ENCODE data around the gene MAN2B1.
"Not testable (repeated sequence)": the region's sequence is repeated elsewhere in the genome, so short reads cannot be mapped to it uniquely, and the experiment has no call there.

MAN2B1 gene

GRCh38 chr19:12689581-12690216 lies 23.2 kb upstream of the MAN2B1 start:
- no peak for DNase-seq

- no peak for DNase-seq
Observed at GRCh38 chr19:12689012-12689411, 22.5 kb upstream of the MAN2B1 start.

DNA sequence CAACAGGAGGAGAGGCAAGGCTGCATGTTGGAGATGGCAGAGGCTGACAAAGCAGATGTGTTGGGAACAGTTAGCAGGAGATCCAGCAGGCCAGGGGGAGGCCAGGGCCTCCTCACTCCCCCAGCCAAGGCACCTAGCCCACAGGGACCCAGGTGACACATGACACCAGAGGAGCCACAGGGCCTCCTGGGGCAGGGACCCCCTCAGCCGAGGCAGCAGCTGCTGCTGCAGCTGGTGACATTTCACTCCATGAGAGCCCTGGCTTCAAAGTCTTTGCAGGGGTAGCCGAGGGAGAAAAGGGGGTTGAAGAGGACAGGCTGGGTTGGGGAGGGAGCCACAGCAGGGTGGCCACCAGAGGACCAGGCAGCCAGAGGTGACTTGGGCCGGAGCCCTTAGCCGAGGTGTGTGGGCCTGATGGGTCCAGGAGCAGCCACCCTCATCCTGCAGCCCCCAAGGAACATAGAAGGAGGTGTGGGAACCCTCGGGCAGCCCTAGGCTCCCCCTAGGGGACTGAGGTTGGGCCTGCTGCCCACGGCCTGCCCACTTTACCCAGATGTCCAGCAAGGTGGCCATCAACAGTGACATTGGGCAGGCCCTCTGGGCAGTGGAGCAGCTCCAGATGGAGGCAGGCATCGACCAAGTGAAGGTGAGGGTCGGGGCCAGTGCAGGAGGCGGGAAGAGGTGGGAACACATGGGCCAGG lies 21.1 kb upstream of the MAN2B1 start, which contains the start of gene GNG14:
Gene GNG14 (plus strand): TSS at position 503 of the 701 bp plus-strand sequence. CDS start 51 bp downstream, at position 554.
- DNase-seq, result no peak

GRCh38 chr19:12685831-12686230 lies 19.3 kb upstream of the MAN2B1 start:
- no peak for DNase-seq

GRCh38 chr19:12681074-12681987 lies 14.8 kb upstream of the MAN2B1 start, which contains the start of gene DHPS:
TSS of gene DHPS (minus strand) at chr19:12681880. CDS start at chr19:12681766, 114 bp downstream.
- peak; percentile 23 to 94 (median 78) for DNase-seq

GRCh38 chr19:12680034-12680433 lies 13.5 kb upstream of the MAN2B1 start:
- DNase-seq, result no peak

DNA sequence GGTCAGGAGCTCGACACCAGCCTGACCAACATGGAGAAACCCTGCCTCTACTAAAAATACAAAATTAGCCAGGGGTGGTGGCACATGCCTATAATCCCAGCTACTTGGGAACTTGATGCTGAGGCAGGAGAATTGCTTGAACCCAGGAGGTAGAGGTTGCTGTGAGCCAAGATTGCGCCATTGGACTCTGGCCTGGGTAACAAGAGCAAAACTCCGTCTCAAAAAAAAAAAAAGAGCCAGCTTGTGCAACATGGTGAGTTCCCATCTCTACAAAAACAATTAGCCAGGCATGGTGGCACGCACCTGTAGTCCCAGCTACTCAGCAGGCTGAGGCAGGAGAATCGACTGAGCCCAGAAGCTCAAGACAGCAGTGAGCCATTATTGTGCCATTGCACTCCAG lies 11.5 kb upstream of the MAN2B1 start:
- not testable (repeated sequence) for DNase-seq

DNA sequence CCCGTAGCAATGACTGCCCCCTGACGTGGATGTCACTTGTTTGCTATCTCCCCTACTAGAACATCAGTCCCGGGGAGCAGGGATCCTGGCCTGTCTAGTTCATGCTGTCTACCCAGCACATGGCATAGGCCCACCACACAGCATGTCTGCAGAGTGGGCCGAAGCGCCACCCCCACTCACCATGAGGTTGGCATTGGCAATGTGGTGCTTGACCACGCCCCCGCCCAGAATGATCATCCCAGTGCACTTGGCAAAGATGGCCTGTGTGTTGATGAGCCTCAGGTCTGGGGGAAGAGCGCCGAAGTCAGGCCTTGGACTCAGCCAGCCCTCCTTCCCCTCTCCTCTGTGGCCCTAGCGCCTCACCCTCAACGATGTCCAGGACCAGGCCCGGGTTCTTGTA lies 10.4 kb upstream of the MAN2B1 start:
- DNase-seq, result no peak

DNA sequence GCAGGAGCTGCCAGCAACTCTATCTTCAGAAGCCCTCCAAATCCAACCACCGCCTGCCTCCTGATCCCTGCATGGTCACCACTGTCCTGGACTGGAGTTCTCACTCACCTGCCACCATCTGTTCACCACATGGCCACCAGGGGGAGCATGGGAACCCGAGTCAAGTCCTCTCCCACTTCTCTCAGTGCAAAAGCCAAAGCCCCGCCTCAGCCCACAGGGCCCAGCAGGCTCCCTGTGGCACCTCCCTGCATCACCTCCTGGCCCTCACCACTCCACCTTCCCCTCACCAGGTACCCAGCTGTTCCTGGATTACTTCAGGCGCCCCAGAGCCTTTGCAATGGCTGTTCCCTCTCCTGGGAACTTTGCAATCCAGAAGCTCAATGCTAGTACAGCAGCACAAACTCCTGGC lies 9.8 kb upstream of the MAN2B1 start:
- DNase-seq, result peak in 47 of 51 donors; percentile 4 to 78 (median 38)

DNA sequence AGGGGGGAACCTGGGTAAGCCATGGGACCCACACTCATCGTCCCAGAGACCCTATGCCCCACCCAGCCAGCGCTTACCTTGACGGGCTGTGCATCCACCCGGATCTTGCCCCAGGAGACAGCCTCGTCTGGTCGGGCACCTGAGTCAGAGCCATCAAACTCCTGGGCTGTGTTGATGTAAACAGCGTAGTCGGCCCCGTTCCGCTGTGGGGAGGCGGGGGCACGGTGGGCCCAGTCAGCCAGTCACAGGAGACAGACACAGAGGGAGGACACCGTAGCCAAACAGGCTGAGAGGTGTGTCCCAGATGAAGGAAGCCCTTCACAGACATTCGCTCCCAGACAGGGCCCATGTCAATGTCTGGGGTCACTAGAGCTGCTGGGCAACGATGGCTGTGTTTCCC lies 9.4 kb upstream of the MAN2B1 start:
- DNase-seq, result no peak

DNA sequence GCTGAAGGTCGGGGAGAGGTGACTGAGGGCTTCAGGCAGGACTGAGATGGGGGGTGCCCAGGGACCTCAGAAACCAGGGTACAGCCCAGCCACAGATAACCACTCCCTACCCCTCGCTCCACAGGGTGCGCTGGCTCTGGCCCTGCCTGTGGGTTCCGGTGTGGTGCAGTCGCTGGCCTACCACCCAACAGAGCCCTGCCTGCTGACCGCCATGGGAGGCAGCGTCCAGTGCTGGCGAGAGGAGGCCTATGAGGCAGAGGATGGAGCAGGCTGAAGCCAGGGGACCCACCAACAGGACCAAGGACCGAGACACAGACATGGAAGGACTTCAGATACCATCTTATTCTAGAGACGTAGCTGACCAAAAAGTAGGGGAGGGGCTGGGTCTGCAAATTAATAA lies 8.9 kb upstream of the MAN2B1 start:
- no peak for DNase-seq

- DNase-seq, result no peak
Observed at GRCh38 chr19:12672744-12673143, 6.2 kb upstream of the MAN2B1 start.

- no peak for DNase-seq
Observed at GRCh38 chr19:12670159-12670928, 3.8 kb upstream of the MAN2B1 start.

DNA sequence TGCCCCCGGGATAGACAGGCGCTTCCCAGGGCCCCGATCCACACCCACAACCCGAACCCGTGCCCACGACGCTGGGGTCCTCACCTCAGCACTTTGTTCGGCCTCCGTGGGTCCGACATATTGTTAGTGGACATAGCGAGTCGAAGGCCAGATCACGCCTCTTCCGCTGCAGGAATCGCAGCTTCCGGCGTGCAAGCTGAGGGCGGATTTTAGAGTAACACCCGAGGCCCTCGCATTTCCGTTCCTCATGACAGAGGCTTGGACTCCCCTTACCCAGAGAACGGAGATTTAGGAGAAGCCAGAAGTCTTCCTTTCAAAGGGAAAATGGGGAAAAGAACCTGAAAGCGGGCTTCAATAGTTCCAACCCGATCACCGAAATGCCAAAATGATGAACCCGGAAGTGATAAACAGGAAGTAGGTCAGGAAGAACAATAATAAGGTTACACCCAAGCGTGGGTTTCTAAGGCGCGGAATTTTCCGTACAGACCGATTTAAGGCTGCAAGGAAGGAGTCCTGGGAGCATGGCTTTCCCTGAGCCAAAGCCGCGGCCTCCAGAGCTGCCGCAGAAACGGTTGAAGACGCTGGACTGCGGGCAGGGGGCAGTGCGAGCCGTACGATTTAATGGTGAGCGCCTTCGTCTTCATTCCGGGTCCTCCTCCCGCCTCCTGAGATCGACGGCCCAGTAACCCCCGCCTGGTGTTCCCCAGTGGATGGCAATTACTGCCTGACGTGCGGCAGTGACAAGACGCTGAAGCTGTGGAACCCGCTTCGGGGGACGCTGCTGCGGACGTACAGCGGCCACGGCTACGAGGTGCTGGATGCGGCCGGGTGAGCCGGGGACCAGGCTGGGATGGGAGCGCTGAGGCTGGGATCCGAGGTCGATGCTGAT lies 3.0 kb upstream of the MAN2B1 start:
- DNase-seq, result peak in 50 of 51 donors; percentile 34 to 97 (median 70)

GRCh38 chr19:12668932-12669269 lies 2.4 kb upstream of the MAN2B1 start:
- peak in 26 of 51 donors; percentile 35 to 82 (median 60) for DNase-seq

GRCh38 chr19:12668346-12668745 lies 1.8 kb upstream of the MAN2B1 start:
- no peak for DNase-seq

- no peak for DNase-seq
Observed at GRCh38 chr19:12667731-12668302, 1.3 kb upstream of the MAN2B1 start.

DNA sequence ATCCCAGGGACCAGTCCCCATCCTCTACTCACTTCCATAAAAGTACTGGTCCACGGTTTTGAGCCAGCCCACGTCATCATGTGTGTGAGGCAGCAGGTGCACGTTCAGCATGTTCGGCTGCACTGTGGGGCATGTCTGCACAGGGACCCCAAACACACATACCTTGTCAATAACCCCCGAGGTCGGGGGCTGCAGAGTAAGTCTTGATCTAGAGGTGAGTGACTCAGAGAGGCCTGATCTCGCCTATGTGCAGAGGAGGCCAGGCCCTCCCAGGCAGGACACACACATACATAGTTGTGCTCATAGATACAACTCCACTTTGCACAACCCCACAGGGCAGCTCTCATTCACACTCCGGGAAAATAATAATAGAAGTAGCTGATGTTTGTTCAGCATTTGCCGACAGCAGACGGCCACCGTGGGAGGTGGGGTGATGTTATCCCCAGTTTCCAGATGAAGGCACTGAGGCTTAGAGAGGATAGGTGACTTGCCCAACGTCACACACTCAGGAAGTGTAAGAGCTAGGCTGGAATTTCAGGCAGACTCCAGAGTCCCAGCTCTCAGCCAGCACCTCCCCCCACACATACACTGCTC lies 774 bp downstream of the MAN2B1 start:
- DNase-seq, result no peak

DNA sequence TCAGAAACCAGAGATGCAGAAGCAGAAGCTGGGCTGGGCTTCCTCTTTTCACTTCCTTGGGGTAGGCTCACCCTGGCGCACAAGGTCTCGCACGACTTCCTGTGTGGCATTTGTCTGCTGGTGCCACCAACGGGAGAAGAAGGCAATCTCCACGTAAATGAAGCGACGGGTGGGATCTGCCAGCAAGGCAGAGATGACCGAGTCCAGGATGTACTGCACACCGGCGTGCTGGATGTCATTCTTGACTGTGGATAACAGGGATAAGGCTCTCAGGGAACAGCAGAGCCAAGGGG lies 1.3 kb downstream of the MAN2B1 start:
- peak in 17 of 51 donors; percentile 4 to 46 (median 20) for DNase-seq

Measured in hypothalamus (tissue), 51 donors.